PFSK-1 (cell line): Measurements from ENCODE around the gene AP1M1.

Experiments
- FOXP2 ChIP-seq: optimal IDR thresholded peaks from 2 replicates; pipeline ENCODE3; 2011; ENCODE audit warnings: borderline replicate concordance, control low read depth, inconsistent platforms; ENCODE audit not compliant: insufficient read depth; ENCODE audit errors: extremely low read length, extremely low read depth
- POLR2AphosphoS5 ChIP-seq: IDR thresholded peaks from 2 replicates; pipeline ENCODE4 v1.6.1; 2012; ENCODE audit warnings: low read depth, mild to moderate bottlenecking, control low read depth, low read length, moderate library complexity
- REST ChIP-seq, 2 experiments: IDR thresholded peaks; 2 replicates each; pipeline versions ENCODE4 v1.6.1 to v1.8.0; 2011 to 2012; ENCODE audit warnings: low read depth in 2 of 2, low read length in 2 of 2, control low read depth in 1 of 2, inconsistent platforms in 1 of 2, mild to moderate bottlenecking in 1 of 2, moderate library complexity in 1 of 2; ENCODE audit not compliant: insufficient read depth in 1 of 2
- SIN3A ChIP-seq: IDR thresholded peaks from 2 replicates; pipeline ENCODE4 v1.6.1; 2012; ENCODE audit warnings: mild to moderate bottlenecking, low read length, moderate library complexity, borderline replicate concordance; ENCODE audit not compliant: insufficient read depth
- TAF1 ChIP-seq: IDR thresholded peaks from 2 replicates; pipeline ENCODE4 v1.6.1; 2012; ENCODE audit warnings: low read length, control low read depth, borderline replicate concordance; ENCODE audit not compliant: insufficient read depth

DNA sequence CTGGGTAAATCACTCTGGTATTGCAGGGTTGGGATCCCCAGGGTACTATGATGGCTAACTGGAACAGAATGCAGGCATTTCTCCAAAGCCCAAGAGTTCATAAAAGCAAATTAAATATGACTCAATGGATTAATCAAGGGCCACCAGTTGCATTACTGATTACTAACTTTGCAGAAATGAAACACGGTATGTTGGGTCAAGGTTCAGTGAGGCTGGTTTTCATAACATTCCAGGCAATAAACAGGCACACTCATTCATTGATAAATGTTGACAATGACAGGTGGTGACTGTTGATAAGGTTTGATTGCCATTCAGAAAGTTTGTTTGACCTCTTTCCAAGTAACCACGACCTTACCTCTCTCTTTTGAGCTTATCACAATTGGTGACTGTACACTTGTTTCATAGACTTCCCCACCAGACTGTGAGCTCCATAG, 506 bp upstream of the AP1M1 start:
- no peak for TF ChIP-seq POLR2AphosphoS5
- TF ChIP-seq TAF1 = no peak
- no peak for TF ChIP-seq REST (IDR thresholded peaks at IDR 0.05; ENCODE audit: insufficient read depth in 1 of 2, low read depth in 2 of 2, low read length in 2 of 2)
- no peak for TF ChIP-seq SIN3A
- TF ChIP-seq FOXP2 = no peak
